ENCODE measurements around the gene PTPN3. TPM values are rescaled to one million over a fixed set of nuclear protein-coding genes. Genes with fewer than 3 reads are reported as not detected.
"Not testable (repeated sequence)": the region's sequence is repeated elsewhere in the genome, so short reads cannot be mapped to it uniquely, and the experiment has no call there.

Gene PTPN3
- total RNA-seq, 2 donors from 2014 or later = 13.2 to 19.5 TPM

DNA sequence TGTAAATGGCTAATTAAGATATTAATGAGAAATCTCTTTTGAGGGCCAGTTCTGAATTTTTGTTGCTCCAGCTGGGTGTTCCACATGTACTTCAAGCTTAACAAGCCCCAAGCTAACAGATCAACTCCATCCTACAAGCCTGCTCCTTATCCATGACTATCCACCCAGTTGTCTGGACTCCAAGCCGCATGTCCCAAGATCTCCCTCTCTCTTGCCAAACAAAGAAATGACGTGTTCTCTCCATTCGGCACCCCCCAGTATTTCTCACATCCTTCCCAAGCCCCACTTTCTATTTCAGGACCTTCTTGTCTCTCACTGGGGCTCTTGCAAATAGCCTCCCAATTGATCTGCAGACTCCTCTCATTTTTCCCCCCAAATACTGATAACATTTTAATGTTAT lies 15.8 kb upstream of the PTPN3 start:
- Histone ChIP-seq H3K4me3 (no peak overlapping the region), H3K36me3 (replicated peaks in 1 of 2; ENCODE audit: insufficient read depth in 1 of 2, low read depth in 2 of 2) (no peaks in the 10 kb centered on the region), H3K4me1 (peaks cover 35% of the 10 kb centered on the region), H3K9me3 (no peaks in the 10 kb centered on the region), H3K27ac (no peak overlapping the region), H3K27me3 (no peaks in the 10 kb centered on the region)
- DNase-seq (no peak), ATAC-seq (no peak)
- intact Hi-C loops (cut with DNase I) = no loop called here
- 86 to 96% methylated on average over 3 of the region's 3 CpGs for WGBS, 2 donors
- no peak for TF ChIP-seq POLR2A (IDR thresholded peaks at IDR 0.05)
- TF ChIP-seq, protein P1, sequence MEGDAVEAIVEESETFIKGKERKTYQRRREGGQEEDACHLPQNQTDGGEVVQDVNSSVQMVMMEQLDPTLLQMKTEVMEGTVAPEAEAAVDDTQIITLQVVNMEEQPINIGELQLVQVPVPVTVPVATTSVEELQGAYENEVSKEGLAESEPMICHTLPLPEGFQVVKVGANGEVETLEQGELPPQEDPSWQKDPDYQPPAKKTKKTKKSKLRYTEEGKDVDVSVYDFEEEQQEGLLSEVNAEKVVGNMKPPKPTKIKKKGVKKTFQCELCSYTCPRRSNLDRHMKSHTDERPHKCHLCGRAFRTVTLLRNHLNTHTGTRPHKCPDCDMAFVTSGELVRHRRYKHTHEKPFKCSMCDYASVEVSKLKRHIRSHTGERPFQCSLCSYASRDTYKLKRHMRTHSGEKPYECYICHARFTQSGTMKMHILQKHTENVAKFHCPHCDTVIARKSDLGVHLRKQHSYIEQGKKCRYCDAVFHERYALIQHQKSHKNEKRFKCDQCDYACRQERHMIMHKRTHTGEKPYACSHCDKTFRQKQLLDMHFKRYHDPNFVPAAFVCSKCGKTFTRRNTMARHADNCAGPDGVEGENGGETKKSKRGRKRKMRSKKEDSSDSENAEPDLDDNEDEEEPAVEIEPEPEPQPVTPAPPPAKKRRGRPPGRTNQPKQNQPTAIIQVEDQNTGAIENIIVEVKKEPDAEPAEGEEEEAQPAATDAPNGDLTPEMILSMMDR (IDR thresholded peaks at IDR 0.05) = no peak

DNA sequence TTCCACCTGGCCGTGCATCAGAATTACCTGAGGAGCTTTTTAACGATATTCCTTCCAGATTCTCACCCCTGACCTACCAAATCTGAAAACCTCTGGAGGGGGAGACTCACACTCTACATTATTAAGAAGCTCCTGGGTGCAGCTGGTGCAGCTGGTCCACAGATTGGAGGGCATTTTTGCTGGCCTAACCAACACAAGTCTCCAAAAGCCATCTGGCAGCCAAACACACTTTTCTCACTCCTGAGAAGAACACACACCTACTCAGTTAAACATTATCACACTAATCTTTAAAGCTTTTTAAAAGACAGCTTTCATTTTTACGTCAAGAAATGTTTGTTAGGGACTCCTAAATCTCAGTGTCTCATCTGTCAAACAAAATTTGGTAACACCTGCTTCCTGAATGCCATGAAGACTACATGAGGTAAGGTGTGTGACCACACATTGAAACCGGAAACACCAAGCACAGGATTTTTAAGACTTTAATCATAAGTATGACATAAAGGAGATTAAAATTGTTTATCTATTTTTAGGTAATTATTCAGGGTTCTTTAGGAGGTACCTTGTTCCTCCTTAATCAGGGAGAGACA lies 14.2 kb upstream of the PTPN3 start:
- intact Hi-C loops (cut with DNase I) = no loop called here
- Histone ChIP-seq H3K4me1 (peaks cover 19% of the 10 kb centered on the region), H3K4me3 (no peak overlapping the region), H3K27ac (peak overlapping the region in 3 of 4 donors; percentile 24 to 49 (median 25)), H3K9me3 (no peaks in the 10 kb centered on the region), H3K27me3 (no peaks in the 10 kb centered on the region), H3K36me3 (replicated peaks in 1 of 2; ENCODE audit: insufficient read depth in 1 of 2, low read depth in 2 of 2) (no peaks in the 10 kb centered on the region)
- peak; percentile 35 for ATAC-seq
- 27 to 38% methylated on average over 4 of the region's 4 CpGs for WGBS, 2 donors
- DNase-seq = peak in 1 of 4 donors; percentile 37
- no peak for TF ChIP-seq POLR2A (IDR thresholded peaks at IDR 0.05)
- TF ChIP-seq, protein P1 (IDR thresholded peaks at IDR 0.05) = no peak

DNA sequence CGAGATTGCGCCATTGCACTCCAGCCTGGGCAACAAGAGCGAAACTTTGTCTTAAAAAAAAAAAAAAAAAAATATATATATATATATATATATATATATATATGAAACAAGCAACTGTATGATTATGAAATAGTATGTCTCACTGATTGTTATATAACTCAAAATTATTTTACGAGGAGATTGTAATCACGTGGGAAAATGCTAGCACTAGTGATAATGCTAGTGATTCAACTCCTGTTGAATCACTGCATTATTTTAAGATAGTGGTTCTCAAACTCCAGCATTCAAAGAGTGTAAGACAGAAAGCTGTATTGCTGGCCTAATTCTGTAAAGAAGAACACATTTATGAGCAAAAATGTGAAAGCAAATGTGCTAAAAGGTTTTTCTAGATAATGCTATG lies 12.4 kb upstream of the PTPN3 start:
- H3K4me3 ChIP-seq = no peak overlapping the region
- ATAC-seq = no peak
- no peaks in the 10 kb centered on the region for H3K9me3 ChIP-seq
- no peak for DNase-seq
- 72 to 80% methylated on average over 5 of the region's 5 CpGs for WGBS, 2 donors
- intact Hi-C loops (cut with DNase I) = no loop called here
- TF ChIP-seq, protein P1 (IDR thresholded peaks at IDR 0.05) = no peak
- TF ChIP-seq POLR2A (IDR thresholded peaks at IDR 0.05) = no peak
- peaks cover 19% of the 10 kb centered on the region for H3K4me1 ChIP-seq
- no peak overlapping the region for H3K27ac ChIP-seq
- H3K27me3 ChIP-seq = no peaks in the 10 kb centered on the region
- no peaks in the 10 kb centered on the region for H3K36me3 ChIP-seq (replicated peaks in 1 of 2; ENCODE audit: insufficient read depth in 1 of 2, low read depth in 2 of 2)

- DNase-seq; H3K27me3 ChIP-seq; H3K36me3 ChIP-seq (replicated peaks in 1 of 2; ENCODE audit: insufficient read depth in 1 of 2, low read depth in 2 of 2); H3K4me3 ChIP-seq; H3K9me3 ChIP-seq; ATAC-seq; intact Hi-C loops (cut with DNase I): not testable (repeated sequence)
- Histone ChIP-seq H3K27ac (peak overlapping the region in 2 of 4 donors; percentile 0 to 52), H3K4me1 (peaks cover 19% of the 10 kb centered on the region)
- 54 to 57% methylated on average over 4 of the region's 4 CpGs for WGBS, 2 donors
Measured at GRCh38 chr9:109510042-109510441, 11.9 kb upstream of the PTPN3 start.

- 23 to 25% methylated on average over 4 of the region's 4 CpGs for WGBS, 2 donors
- H3K27ac ChIP-seq = peak overlapping the region in 2 of 4 donors; percentile 0 to 52
- intact Hi-C loops (cut with DNase I) = no loop called here
- H3K36me3 ChIP-seq (replicated peaks in 1 of 2; ENCODE audit: insufficient read depth in 1 of 2, low read depth in 2 of 2) = no peaks in the 10 kb centered on the region
- ATAC-seq = peak; percentile 47
- peaks cover 19% of the 10 kb centered on the region for H3K4me1 ChIP-seq
- H3K4me3 ChIP-seq = no peak overlapping the region
- TF ChIP-seq POLR2A (IDR thresholded peaks at IDR 0.05) = no peak
- TF ChIP-seq, protein P1 (IDR thresholded peaks at IDR 0.05) = no peak
- no peaks in the 10 kb centered on the region for H3K27me3 ChIP-seq
- DNase-seq = no peak
- no peaks in the 10 kb centered on the region for H3K9me3 ChIP-seq
Measured at GRCh38 chr9:109509611-109510010, 11.5 kb upstream of the PTPN3 start.
